ENCODE results near the gene FBXL13.
"Not testable (repeated sequence)": the region's sequence is repeated elsewhere in the genome, so short reads cannot be mapped to it uniquely, and the experiment has no call there.

Gene FBXL13

GRCh38 chr7:102966465-102966864 lies 108.1 kb downstream of the FBXL13 start:
- no peak overlapping the region for H3K4me3 ChIP-seq (ENCODE audit: low read length)
- no peak for DNase-seq (ENCODE audit: low read depth, low spot score)

- H3K4me3 ChIP-seq (ENCODE audit: low read length): not testable (repeated sequence)
Observed at GRCh38 chr7:102961993-102962392, 112.6 kb downstream of the FBXL13 start.

GRCh38 chr7:102958004-102958403 lies 116.6 kb downstream of the FBXL13 start:
- H3K4me3 ChIP-seq (ENCODE audit: low read length); DNase-seq (ENCODE audit: low read depth, low spot score): not testable (repeated sequence)

More at GRCh38 chr7:102961993-102962392, 112.6 kb downstream of the FBXL13 start:
- DNase-seq (ENCODE audit: low read depth, low spot score): not testable (repeated sequence)

- not testable (repeated sequence) for DNase-seq (ENCODE audit: low read depth, low spot score); H3K4me3 ChIP-seq (ENCODE audit: low read length)
Observed at GRCh38 chr7:102954359-102954758, 120.2 kb downstream of the FBXL13 start.

GRCh38 chr7:102953406-102953805 lies 121.2 kb downstream of the FBXL13 start:
- no peak for DNase-seq (ENCODE audit: low read depth, low spot score)
- no peak overlapping the region for H3K4me3 ChIP-seq (ENCODE audit: low read length)

GRCh38 chr7:102951839-102952238 lies 122.8 kb downstream of the FBXL13 start:
- DNase-seq (ENCODE audit: low read depth, low spot score): no peak
- H3K4me3 ChIP-seq (ENCODE audit: low read length): no peak overlapping the region

GRCh38 chr7:102944241-102944640 lies 130.4 kb downstream of the FBXL13 start:
- H3K4me3 ChIP-seq (ENCODE audit: low read length): no peak overlapping the region
- DNase-seq (ENCODE audit: low read depth, low spot score): no peak

- H3K4me3 ChIP-seq (ENCODE audit: low read length): no peak overlapping the region
- DNase-seq (ENCODE audit: low read depth, low spot score): no peak
Observed at GRCh38 chr7:102943423-102944169, 131.0 kb downstream of the FBXL13 start.

GRCh38 chr7:102942868-102943267 lies 131.7 kb downstream of the FBXL13 start:
- no peak overlapping the region for H3K4me3 ChIP-seq (ENCODE audit: low read length)
- DNase-seq (ENCODE audit: low read depth, low spot score): no peak

- DNase-seq (ENCODE audit: low read depth, low spot score): no peak
- H3K4me3 ChIP-seq (ENCODE audit: low read length): no peak overlapping the region
Observed at GRCh38 chr7:102942181-102942866, 132.3 kb downstream of the FBXL13 start.

- DNase-seq (ENCODE audit: low read depth, low spot score): no peak
- H3K4me3 ChIP-seq (ENCODE audit: low read length): no peak overlapping the region
Observed at GRCh38 chr7:102938679-102939078, 135.9 kb downstream of the FBXL13 start.

- no peak overlapping the region for H3K4me3 ChIP-seq (ENCODE audit: low read length)
- DNase-seq (ENCODE audit: low read depth, low spot score): no peak
Observed at GRCh38 chr7:102935450-102936115, 139.0 kb downstream of the FBXL13 start.

- no peak overlapping the region for H3K4me3 ChIP-seq (ENCODE audit: low read length)
- no peak for DNase-seq (ENCODE audit: low read depth, low spot score)
Observed at GRCh38 chr7:102934701-102935100, 139.9 kb downstream of the FBXL13 start.

- no peak for DNase-seq (ENCODE audit: low read depth, low spot score)
- H3K4me3 ChIP-seq (ENCODE audit: low read length): no peak overlapping the region
Observed at GRCh38 chr7:102934239-102934638, 140.4 kb downstream of the FBXL13 start.

- DNase-seq (ENCODE audit: low read depth, low spot score): no peak
- H3K4me3 ChIP-seq (ENCODE audit: low read length): no peak overlapping the region
Observed at GRCh38 chr7:102933763-102934162, 140.8 kb downstream of the FBXL13 start.

GRCh38 chr7:102931757-102932156 lies 142.8 kb downstream of the FBXL13 start:
- H3K4me3 ChIP-seq (ENCODE audit: low read length): no peak overlapping the region
- DNase-seq (ENCODE audit: low read depth, low spot score): no peak

- no peak overlapping the region for H3K4me3 ChIP-seq (ENCODE audit: low read length)
Observed at GRCh38 chr7:102927312-102927933, 147.2 kb downstream of the FBXL13 start.

GRCh38 chr7:102926783-102927140 lies 147.8 kb downstream of the FBXL13 start:
- DNase-seq (ENCODE audit: low read depth, low spot score): no peak
- H3K4me3 ChIP-seq (ENCODE audit: low read length): no peak overlapping the region

More at GRCh38 chr7:102927312-102927933, 147.2 kb downstream of the FBXL13 start:
- DNase-seq (ENCODE audit: low read depth, low spot score): no peak

GRCh38 chr7:102925976-102926782 lies 148.4 kb downstream of the FBXL13 start:
- no peak overlapping the region for H3K4me3 ChIP-seq (ENCODE audit: low read length)
- no peak for DNase-seq (ENCODE audit: low read depth, low spot score)
